ENCODE measurements around the gene NPAS4.

GRCh38 chr11:66471142-66471541 is 50.3 kb downstream of the NPAS4 start:
- no peak for TF ChIP-seq CTCF (conservative IDR thresholded peaks at IDR 0.05; ENCODE audit: low read length)
- no peak for TF ChIP-seq EZH2phosphoT487 (IDR thresholded peaks at IDR 0.05; ENCODE audit: borderline replicate concordance)
